Choroid plexus epithelial cell (primary cell): ENCODE results near the gene FZD10.

Source experiments
- DNase-seq: peaks from one replicate; pipeline ENCODE4 v3.0.0-alpha.2; 2010; ENCODE audit warnings: low read depth
- H3K4me3 ChIP-seq: 2 replicates; pipeline ENCODE4 v1.5.1; 2011; ENCODE audit warnings: low read depth, mild to moderate bottlenecking, control low read depth, low read length, moderate library complexity
- TF ChIP-seq, protein P1 (sequence below): conservative IDR thresholded peaks from 2 replicates; pipeline ENCODE4 v1.5.1; 2011; ENCODE audit warnings: low read depth, mild to moderate bottlenecking, control low read depth, inconsistent platforms, low read length, moderate library complexity

FZD10 gene

DNA sequence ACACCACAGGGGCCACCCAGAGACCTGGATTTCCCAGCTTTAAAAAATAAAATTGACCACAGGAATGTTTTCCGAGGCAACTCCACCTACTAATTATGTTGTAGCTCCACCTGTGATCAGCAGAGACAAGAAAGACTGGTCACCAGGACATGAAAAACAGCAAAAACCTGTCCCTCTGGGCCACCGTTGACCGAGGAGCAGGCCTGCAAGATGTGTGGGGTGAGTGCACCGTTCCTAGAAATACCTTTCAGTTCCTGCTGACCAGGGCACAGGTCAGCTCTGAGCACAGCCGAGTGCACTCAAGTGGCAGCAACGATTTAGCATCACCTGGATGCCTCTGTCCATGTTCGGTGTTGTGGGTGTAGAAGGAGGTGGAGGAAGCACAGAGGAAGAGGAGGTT lies 16.9 kb downstream of the FZD10 start:
- TF ChIP-seq, protein P1, sequence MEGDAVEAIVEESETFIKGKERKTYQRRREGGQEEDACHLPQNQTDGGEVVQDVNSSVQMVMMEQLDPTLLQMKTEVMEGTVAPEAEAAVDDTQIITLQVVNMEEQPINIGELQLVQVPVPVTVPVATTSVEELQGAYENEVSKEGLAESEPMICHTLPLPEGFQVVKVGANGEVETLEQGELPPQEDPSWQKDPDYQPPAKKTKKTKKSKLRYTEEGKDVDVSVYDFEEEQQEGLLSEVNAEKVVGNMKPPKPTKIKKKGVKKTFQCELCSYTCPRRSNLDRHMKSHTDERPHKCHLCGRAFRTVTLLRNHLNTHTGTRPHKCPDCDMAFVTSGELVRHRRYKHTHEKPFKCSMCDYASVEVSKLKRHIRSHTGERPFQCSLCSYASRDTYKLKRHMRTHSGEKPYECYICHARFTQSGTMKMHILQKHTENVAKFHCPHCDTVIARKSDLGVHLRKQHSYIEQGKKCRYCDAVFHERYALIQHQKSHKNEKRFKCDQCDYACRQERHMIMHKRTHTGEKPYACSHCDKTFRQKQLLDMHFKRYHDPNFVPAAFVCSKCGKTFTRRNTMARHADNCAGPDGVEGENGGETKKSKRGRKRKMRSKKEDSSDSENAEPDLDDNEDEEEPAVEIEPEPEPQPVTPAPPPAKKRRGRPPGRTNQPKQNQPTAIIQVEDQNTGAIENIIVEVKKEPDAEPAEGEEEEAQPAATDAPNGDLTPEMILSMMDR = no peak
- no peak for DNase-seq
- H3K4me3 ChIP-seq = no peak overlapping the region

DNA sequence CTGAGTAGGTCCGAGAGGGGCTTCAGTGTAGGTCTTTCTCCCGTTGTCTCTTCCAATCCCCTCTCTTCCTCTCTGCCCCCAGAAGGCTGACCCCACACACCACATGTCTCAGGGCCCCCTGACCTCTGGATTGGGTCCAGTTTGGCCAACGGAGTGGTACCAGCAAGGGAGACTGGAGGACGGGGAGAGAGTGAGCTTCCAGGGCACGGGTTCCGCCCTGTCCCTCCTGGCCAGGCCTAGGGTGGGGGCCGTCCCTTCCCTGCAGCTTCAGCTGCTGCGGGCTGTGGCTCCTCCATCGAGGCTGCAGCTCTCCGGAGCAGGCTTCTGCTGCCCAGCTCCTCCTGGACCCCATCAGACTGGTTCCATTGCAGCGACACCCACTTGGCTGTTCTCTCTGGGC lies 17.4 kb downstream of the FZD10 start:
- DNase-seq = no peak
- H3K4me3 ChIP-seq = no peak overlapping the region
- TF ChIP-seq, protein P1 = no peak

DNA sequence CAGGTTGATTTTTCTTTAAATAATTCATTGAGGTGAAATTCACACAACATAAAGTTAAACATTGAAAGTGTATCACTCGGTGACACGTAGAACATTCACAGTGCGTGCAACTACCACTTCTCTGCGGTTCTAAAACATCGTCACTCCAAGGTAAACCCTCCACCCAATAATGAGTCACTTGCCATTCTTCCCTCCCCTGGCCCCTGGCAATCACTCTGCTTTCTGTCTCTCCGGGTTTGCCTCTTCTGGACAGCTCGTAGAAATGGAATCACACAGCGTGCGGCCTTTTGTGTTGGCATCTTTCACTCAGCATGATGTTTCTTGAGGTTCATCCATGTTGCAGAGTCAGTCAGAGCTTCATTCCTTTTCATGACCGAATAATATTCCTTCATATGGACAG lies 18.9 kb downstream of the FZD10 start:
- H3K4me3 ChIP-seq = no peak overlapping the region
- DNase-seq = no peak
- TF ChIP-seq, protein P1 = no peak

GRCh38 chr12:130183585-130184370 lies 21.5 kb downstream of the FZD10 start:
- H3K4me3 ChIP-seq = no peak overlapping the region
- TF ChIP-seq, protein P1 = no peak
- no peak for DNase-seq

DNA sequence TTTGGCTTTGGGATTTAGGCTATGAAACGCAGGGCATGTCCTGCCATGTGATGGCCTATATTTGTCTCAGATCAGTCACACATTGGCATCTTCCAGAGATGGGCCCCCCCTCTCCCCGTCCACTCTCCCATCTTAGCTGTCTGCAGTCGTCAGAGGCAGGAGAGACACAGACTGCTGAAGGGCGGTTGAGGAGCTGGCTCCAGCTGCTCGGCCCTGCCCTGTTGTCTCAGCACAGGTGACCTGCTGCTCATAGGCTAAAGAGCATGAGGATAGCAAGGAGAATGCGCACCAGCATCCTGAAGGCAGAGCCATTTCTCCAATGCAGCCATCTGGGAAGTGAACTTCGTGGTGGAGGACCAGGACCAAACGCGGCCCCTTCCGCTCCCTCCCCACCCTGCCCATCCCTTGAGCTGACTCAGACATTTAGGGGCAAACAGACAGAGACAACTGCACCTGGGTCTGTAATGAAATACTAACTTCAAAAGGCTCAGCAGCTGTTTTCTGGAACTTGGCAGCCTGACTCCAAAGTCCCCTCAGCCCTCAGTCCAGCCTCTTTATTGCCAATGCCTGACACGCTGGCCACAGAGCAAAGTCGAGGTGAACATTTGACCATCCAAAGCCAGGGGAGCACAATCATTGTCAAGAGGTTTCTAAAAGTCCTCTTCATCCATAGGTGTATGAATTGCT lies 22.3 kb downstream of the FZD10 start:
- TF ChIP-seq, protein P1 = no peak
- DNase-seq = no peak
- H3K4me3 ChIP-seq = no peak overlapping the region

- DNase-seq = no peak
- no peak overlapping the region for H3K4me3 ChIP-seq
- TF ChIP-seq, protein P1 = no peak
These were observed 23.5 kb downstream of the FZD10 start for GRCh38 chr12:130185455-130186391.
